HPDE6-E6E7 (cell line): ENCODE results near the gene ZDBF2.
"Not testable (repeated sequence)": the region's sequence is repeated elsewhere in the genome, so short reads cannot be mapped to it uniquely, and the experiment has no call there.

Source experiments
- DNase-seq: peaks from one replicate; pipeline ENCODE4 v3.0.0; 2011; ENCODE audit warnings: missing footprints; ENCODE audit errors: extremely low spot score

ZDBF2 gene

GRCh38 chr2:206323486-206323885, 49.0 kb downstream of the ZDBF2 start:
- no peak for DNase-seq

DNA sequence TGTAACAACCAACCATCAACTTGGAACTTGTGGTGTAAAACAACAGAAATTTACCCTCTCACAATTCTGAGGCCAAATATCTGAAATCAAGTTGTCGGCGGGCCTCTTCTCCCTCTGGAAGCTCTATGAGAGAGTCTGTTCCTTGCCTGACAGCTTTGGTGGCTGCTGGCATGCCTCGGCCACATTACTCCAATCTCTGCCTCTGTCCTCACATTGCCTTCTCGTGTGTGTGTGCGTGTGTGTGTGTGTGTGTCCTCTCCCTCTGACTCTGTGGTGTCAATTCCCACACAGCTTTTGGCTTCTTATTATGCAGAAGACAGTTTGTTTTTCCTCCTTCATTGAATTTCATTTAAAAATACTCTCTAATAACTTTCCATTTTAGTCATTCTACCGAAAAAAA, 50.4 kb downstream of the ZDBF2 start:
- DNase-seq = no peak

DNA sequence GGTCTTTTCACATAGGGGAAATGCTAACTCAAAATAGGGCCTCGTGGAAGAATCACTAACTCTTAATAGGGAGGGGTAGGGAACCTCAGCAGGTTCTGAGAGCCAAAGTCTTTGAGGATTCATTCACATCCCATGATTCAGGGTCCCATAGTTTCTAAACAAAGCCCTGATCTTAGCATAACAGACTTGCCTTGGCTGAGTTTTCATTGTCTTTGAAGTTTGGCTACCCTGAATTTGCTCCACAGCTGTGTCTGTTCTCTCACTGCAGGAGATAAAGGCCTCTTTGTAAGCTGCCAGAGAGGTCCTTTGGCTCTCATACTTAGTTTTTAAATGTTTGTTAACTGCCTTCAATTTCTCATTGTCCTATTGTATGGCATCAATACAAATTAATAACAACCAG, 54.5 kb downstream of the ZDBF2 start:
- DNase-seq = no peak

GRCh38 chr2:206336861-206337260, 62.4 kb downstream of the ZDBF2 start:
- no peak for DNase-seq

- no peak for DNase-seq
Measured at GRCh38 chr2:206337956-206338355, 63.5 kb downstream of the ZDBF2 start.

GRCh38 chr2:206341396-206341795, 66.9 kb downstream of the ZDBF2 start:
- DNase-seq = no peak

DNA sequence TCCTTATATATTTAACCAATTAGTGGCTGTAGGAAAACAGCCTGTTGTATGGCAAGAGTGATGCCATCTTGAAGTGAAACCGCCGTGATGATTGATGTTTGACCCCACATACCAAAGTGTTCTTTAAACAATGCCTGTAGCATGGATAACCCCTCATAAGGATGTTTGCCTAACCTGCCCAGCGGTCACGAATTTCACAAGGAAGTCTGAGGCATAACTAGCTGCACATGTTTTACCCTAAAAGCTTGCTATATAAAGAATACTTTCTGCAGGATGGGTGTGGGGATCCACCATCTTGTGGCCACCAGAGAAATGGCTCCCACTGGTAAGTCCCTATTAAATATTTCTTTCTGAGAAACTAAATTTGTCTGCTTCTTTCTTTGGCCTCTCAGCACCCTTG, 68.7 kb downstream of the ZDBF2 start:
- DNase-seq = no peak

DNA sequence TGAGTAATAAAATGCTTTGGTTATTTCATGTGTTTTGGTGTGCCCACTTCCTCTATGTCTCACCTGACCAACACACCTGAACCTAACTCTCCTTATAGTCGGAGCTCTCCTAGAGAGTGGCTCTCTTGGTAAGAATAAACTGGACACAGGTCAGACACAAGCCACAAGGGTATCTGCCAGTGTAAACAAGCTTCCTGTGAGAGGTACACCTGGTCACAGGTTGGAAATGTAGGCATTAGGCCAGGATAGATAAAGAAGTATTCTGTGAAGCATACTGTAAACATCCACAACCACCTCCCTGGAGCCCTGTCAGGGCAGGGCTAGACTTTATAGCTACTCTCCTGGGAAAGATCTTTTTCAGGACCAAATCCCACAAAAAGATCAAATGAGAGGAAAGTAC, 69.4 kb downstream of the ZDBF2 start:
- DNase-seq = no peak

- DNase-seq = no peak
Measured at GRCh38 chr2:206345606-206346005, 71.1 kb downstream of the ZDBF2 start.

GRCh38 chr2:206349375-206349774, 74.9 kb downstream of the ZDBF2 start:
- no peak for DNase-seq

GRCh38 chr2:206352571-206352970, 78.1 kb downstream of the ZDBF2 start:
- DNase-seq = no peak

GRCh38 chr2:206353685-206354084, 79.2 kb downstream of the ZDBF2 start:
- DNase-seq = no peak

- DNase-seq = no peak
Measured at GRCh38 chr2:206354129-206354528, 79.7 kb downstream of the ZDBF2 start.

- not testable (repeated sequence) for DNase-seq
Measured at GRCh38 chr2:206356840-206357239, 82.4 kb downstream of the ZDBF2 start.

GRCh38 chr2:206360840-206361239, 86.4 kb downstream of the ZDBF2 start:
- DNase-seq = not testable (repeated sequence)

- DNase-seq = no peak
Measured at GRCh38 chr2:206361407-206362045, 87.1 kb downstream of the ZDBF2 start.
